GM12878 (cell line): ENCODE measurements around the gene PLXNB2. TPM values are rescaled to one million over a fixed set of nuclear protein-coding genes. Genes with fewer than 3 reads are reported as not detected.

ENCODE experiments used
- ATAC-seq: fragments of 200-7000 bp; cut with Tn5 transposase; 3 replicates; pipeline ENCODE4 v1.9.1; 2020; ENCODE audit warnings: mild to moderate bottlenecking, moderate library complexity
- BruUV-seq: library from RNA; stranded (reverse); fragments of 400-500 nt; replicated peaks from 2 replicates; lab custom pipeline; 2021; lab: Mats Ljungman, UMichigan
- CTCF ChIA-PET: fragments of 300-600 bp; sonication (Branson Sonifier 250); formaldehyde crosslinking; extraction: SDS; loops from one replicate; lab custom pipeline; 2021; ENCODE audit warnings: inconsistent platforms; lab: Yijun Ruan, JAX
- POLR2A ChIA-PET: fragments of 350-600 bp; formaldehyde crosslinking; extraction: SDS; loops from one replicate; lab custom pipeline; 2021; ENCODE audit warnings: inconsistent platforms; lab: Charles Lee
- RAD21 ChIA-PET: fragments of 300-600 bp; sonication (Branson Sonifier 250); formaldehyde crosslinking; loops from one replicate; lab custom pipeline; 2023; ENCODE audit warnings: antibody characterized with exemption; ENCODE audit not compliant: unreplicated experiment; lab: Charles Lee
- SMC1A ChIA-PET: fragments of 300-600 bp; sonication (Branson Sonifier 250); formaldehyde crosslinking; loops from one replicate; lab custom pipeline; 2023; ENCODE audit not compliant: unreplicated experiment, uncharacterized antibody; lab: Charles Lee
- DNase-seq: peaks from one replicate; pipeline ENCODE4 v3.0.0-alpha.2; 2011; ENCODE audit warnings: low read depth, low spot score
- FAIRE-seq: peaks from 3 replicates; lab custom pipeline; 2011; peaks lifted over from hg19 to GRCh38; lab: Jason Lieb, UNC
- H2AFZ ChIP-seq: 2 replicates; pipeline ENCODE4 v1.6.0; 2011; ENCODE audit warnings: low read depth, low read length, control low read depth; ENCODE audit not compliant: control insufficient read depth
- H3K27ac ChIP-seq: 2 replicates; pipeline ENCODE4 v1.5.1; 2011; ENCODE audit warnings: control low read depth; ENCODE audit not compliant: control insufficient read depth, insufficient read depth
- H3K27me3 ChIP-seq, 2 experiments: replicated peaks in 1 of 2; 2 replicates each; pipeline versions ENCODE4 v1.6.0 to v1.6.1; 2011; ENCODE audit warnings: low read length in 1 of 2; ENCODE audit not compliant: control insufficient read depth in 2 of 2, insufficient read depth in 2 of 2
- H3K36me3 ChIP-seq, 2 experiments: 2 replicates each; pipeline ENCODE4 v1.5.1; 2011; ENCODE audit warnings: low read length in 1 of 2; ENCODE audit not compliant: control insufficient read depth in 2 of 2, insufficient read depth in 2 of 2
- H3K4me1 ChIP-seq: 2 replicates; pipeline ENCODE4 v1.6.1; 2011; ENCODE audit warnings: mild to moderate bottlenecking, low read length, moderate library complexity, mixed read lengths; ENCODE audit not compliant: control insufficient read depth, insufficient read depth
- H3K4me2 ChIP-seq: 2 replicates; pipeline ENCODE4 v1.6.0; 2011; ENCODE audit warnings: control low read depth; ENCODE audit not compliant: control insufficient read depth, insufficient read depth
- H3K4me3 ChIP-seq: fragments of 200-600 bp; sonication (generic); 2 replicates; pipeline ENCODE4 v1.5.1; 2016
- H3K79me2 ChIP-seq: 2 replicates; pipeline ENCODE4 v1.6.0; 2011; ENCODE audit warnings: low read length; ENCODE audit not compliant: control insufficient read depth, insufficient read depth
- H3K9ac ChIP-seq: 2 replicates; pipeline ENCODE4 v1.8.0; 2011; ENCODE audit warnings: low read length, control low read depth, mixed read lengths; ENCODE audit not compliant: control insufficient read depth, insufficient read depth
- H3K9me3 ChIP-seq: replicated peaks from 3 replicates; pipeline ENCODE4 v1.5.1; 2011; ENCODE audit warnings: mild to moderate bottlenecking, low read length; ENCODE audit not compliant: control insufficient read depth, insufficient read depth
- H4K20me1 ChIP-seq: 2 replicates; pipeline ENCODE4 v1.6.0; 2011; ENCODE audit not compliant: control insufficient read depth, insufficient read depth
- BHLHE40 ChIP-seq, 2 experiments: fragments of 450-650 bp in 1 of 2; IDR thresholded peaks; 2 replicates each; pipeline ENCODE4 v1.6.1; 2011 to 2017; ENCODE audit warnings: low read depth in 2 of 2, borderline replicate concordance in 1 of 2, improper control_type of control experiment in 1 of 2, low read length in 1 of 2, mild to moderate bottlenecking in 1 of 2
- CREB1 ChIP-seq: IDR thresholded peaks from 2 replicates; pipeline ENCODE4 v1.6.1; 2012; ENCODE audit warnings: low read depth, mild to moderate bottlenecking, inconsistent platforms
- DPF2 ChIP-seq: fragments of 450-650 bp; IDR thresholded peaks from 2 replicates; pipeline ENCODE4 v1.6.1; 2017; ENCODE audit warnings: mild to moderate bottlenecking
- E2F4 ChIP-seq: IDR thresholded peaks from 2 replicates; pipeline ENCODE4 v1.6.1; 2012; ENCODE audit warnings: low read depth, low read length, improper control_type of control experiment
- JUND ChIP-seq: IDR thresholded peaks from 2 replicates; pipeline ENCODE4 v1.6.1; 2012; ENCODE audit warnings: low read depth, mild to moderate bottlenecking, low read length, improper control_type of control experiment, moderate library complexity
- MXI1 ChIP-seq: fragments of 150-350 bp; IDR thresholded peaks from 2 replicates; pipeline ENCODE4 v1.6.1; 2011; ENCODE audit warnings: low read depth, mild to moderate bottlenecking, inconsistent platforms, low read length, improper control_type of control experiment
- RELA ChIP-seq: fragments of 450-650 bp; IDR thresholded peaks from 2 replicates; pipeline ENCODE4 v1.8.0; 2014; ENCODE audit warnings: borderline replicate concordance; ENCODE audit not compliant: partially characterized antibody
- SKIL ChIP-seq: fragments of 450-650 bp; IDR thresholded peaks from 2 replicates; pipeline ENCODE4 v1.6.1; 2017; ENCODE audit warnings: mild to moderate bottlenecking, low read depth, inconsistent platforms; ENCODE audit not compliant: poor library complexity, severe bottlenecking
- WGBS: methylation state at CpG from one replicate; pipeline ENCODE4 v1.1.6; 2016; ENCODE audit warnings: low lambda C conversion rate; ENCODE audit not compliant: insufficient replicate concordance, insufficient coverage; ENCODE audit errors: missing lambda C conversion rate; 5-methylcytosine and 5-hydroxymethylcytosine counted together
- in situ Hi-C: fragments of 300-500 bp; cut with MboI; formaldehyde crosslinking; loops from 9 replicates; pipeline ENCODE4 v1.14.3; 2018; ENCODE audit warnings: mixed read lengths
- intact Hi-C: fragments of 100-400 bp; cut with micrococcal nuclease; formaldehyde crosslinking; loops from one replicate; pipeline ENCODE4 v1.14.2; 2022; ENCODE audit not compliant: unreplicated experiment
- polyA plus RNA-seq, 11 experiments: library from polyadenylated mRNA; depleted of rRNA in 4 of 11; unstranded in 6 of 11; stranded (reverse) in 5 of 11; fragments of >200 nt; fragmentation: Nextera tagmentation in 4 of 11; fragmentation: Illumina TruSeq in 1 of 11; extraction: Ambion mirVana in 4 of 11; extraction: Trizol in 1 of 11; gene quantifications; 1 replicate in 1 of 11; 2 replicates in 10 of 11; pipeline versions ENCODE4 v1.2.1 to v1.2.3, GENCODE V29; 2011 to 2016; ENCODE audit warnings: inconsistent platforms in 2 of 11, missing spikeins in 2 of 11, low read depth in 1 of 11
- total RNA-seq, 4 experiments: library from RNA; depleted of rRNA in 3 of 4; stranded (reverse); fragments of >200 nt in 3 of 4; fragmentation: Illumina TruSeq in 1 of 4; extraction: Trizol in 1 of 4; gene quantifications; 2 replicates each; pipeline versions ENCODE4 v1.2.1 to v1.2.3, GENCODE V29; 2013 to 2021
- TF ChIP-seq, protein P1 (sequence below): fragments of 450-650 bp; IDR thresholded peaks from 2 replicates; pipeline ENCODE4 v1.6.1; 2017; ENCODE audit warnings: mild to moderate bottlenecking, moderate library complexity

Gene PLXNB2
- total and polyA plus RNA-seq, 10 of the 15 experiments (the other 5 are each of a cell fraction or from before 2014, with no cell fraction given): 0.68 to 134 (median 41.9) TPM

GRCh38 chr22:50301581-50301991, 5.9 kb downstream of the PLXNB2 start:
- Histone ChIP-seq H3K79me2 (peaks cover 87% of the 10 kb centered on the region), H4K20me1 (peaks cover 4% of the 10 kb centered on the region), H3K4me3 (peak overlapping the region; percentile 43), H3K27me3 (no peaks in the 10 kb centered on the region), H3K36me3 (peaks cover 2 to 3% of the 10 kb centered on the region in 2 experiments; a peak in 2 of 4 replicates), H3K4me1 (peaks cover 47% of the 10 kb centered on the region), H3K4me2 (peak overlapping the region; percentile 94), H2AFZ (no peak overlapping the region), H3K9ac (peak overlapping the region; percentile 43; the same call in 1 of the 2 replicates), H3K27ac (no peak overlapping the region), H3K9me3 (no peaks in the 10 kb centered on the region)
- BruUV-seq: no TSS peak
- in situ Hi-C loops: no loop called here
- 62% methylated on average over 11 of the region's 17 CpGs for WGBS
- POLR2A ChIA-PET: interaction anchor here (1.4 to 2.3 kb wide), 2 partner anchors 8 to 50 kb away, joined by 3 to 6 read pairs; partner anchors contain the start of gene HDAC10
- TF ChIP-seq, protein P1, sequence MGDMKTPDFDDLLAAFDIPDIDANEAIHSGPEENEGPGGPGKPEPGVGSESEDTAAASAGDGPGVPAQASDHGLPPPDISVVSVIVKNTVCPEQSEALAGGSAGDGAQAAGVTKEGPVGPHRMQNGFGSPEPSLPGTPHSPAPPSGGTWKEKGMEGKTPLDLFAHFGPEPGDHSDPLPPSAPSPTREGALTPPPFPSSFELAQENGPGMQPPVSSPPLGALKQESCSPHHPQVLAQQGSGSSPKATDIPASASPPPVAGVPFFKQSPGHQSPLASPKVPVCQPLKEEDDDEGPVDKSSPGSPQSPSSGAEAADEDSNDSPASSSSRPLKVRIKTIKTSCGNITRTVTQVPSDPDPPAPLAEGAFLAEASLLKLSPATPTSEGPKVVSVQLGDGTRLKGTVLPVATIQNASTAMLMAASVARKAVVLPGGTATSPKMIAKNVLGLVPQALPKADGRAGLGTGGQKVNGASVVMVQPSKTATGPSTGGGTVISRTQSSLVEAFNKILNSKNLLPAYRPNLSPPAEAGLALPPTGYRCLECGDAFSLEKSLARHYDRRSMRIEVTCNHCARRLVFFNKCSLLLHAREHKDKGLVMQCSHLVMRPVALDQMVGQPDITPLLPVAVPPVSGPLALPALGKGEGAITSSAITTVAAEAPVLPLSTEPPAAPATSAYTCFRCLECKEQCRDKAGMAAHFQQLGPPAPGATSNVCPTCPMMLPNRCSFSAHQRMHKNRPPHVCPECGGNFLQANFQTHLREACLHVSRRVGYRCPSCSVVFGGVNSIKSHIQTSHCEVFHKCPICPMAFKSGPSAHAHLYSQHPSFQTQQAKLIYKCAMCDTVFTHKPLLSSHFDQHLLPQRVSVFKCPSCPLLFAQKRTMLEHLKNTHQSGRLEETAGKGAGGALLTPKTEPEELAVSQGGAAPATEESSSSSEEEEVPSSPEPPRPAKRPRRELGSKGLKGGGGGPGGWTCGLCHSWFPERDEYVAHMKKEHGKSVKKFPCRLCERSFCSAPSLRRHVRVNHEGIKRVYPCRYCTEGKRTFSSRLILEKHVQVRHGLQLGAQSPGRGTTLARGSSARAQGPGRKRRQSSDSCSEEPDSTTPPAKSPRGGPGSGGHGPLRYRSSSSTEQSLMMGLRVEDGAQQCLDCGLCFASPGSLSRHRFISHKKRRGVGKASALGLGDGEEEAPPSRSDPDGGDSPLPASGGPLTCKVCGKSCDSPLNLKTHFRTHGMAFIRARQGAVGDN: peak; percentile 32; the same call in 1 of the 2 replicates
- TF ChIP-seq CREB1: no peak
- peak; percentile 46 to 70; a peak in 3 of 4 replicates for TF ChIP-seq BHLHE40 (IDR thresholded peaks at IDR 0.05; ENCODE audit: borderline replicate concordance in 1 of 2, low read depth in 2 of 2, low read length in 1 of 2)
- peak; percentile 48; the same call in 1 of the 2 replicates for TF ChIP-seq MXI1
- TF ChIP-seq DPF2: 0 out of 2 replicates have a peak, but pooled peaks have one; percentile 15
- TF ChIP-seq JUND: no peak
- peak; percentile 29 for TF ChIP-seq SKIL
- TF ChIP-seq RELA: no peak
- no peak for TF ChIP-seq E2F4
- DNase-seq (no peak), FAIRE-seq (no peak), ATAC-seq (peak; percentile 6)
- CTCF ChIA-PET: interaction anchor here (1.0 to 2.5 kb wide), 6 partner anchors 9 to 320 kb away, joined by 3 to 19 read pairs (median 4); no protein-coding TSS in a partner anchor
- intact Hi-C loops: no loop called here
- RAD21 ChIA-PET: interaction anchor here (3.8 kb wide), 1 partner anchor 9 kb away, joined by 10 read pairs; no protein-coding TSS in a partner anchor
- SMC1A ChIA-PET: interaction anchor here (1.9 kb wide), 1 partner anchor 13 kb away, joined by 6 read pairs; no protein-coding TSS in a partner anchor
